Liver (tissue), 9 donors: Measurements from ENCODE around the gene QKI. TPM values are rescaled to one million over a fixed set of nuclear protein-coding genes. Genes with fewer than 3 reads are reported as not detected.

Experiments
- DNase-seq: peaks from one replicate; pipeline ENCODE4 v3.0.0-alpha.2; 2017; ENCODE audit warnings: low spot score
- H3K27ac ChIP-seq, 2 donors: one replicate each; pipeline ENCODE4 v1.7.0; 2013; ENCODE audit warnings: inconsistent platforms in 2 of 2, low read length in 2 of 2, control low read depth in 1 of 2, low read depth in 1 of 2, mild to moderate bottlenecking in 1 of 2
- H3K27me3 ChIP-seq, 4 donors: one replicate each; pipeline versions ENCODE4 v1.6.1 to v1.7.0; 2013; ENCODE audit warnings: low read length in 3 of 4, inconsistent platforms in 1 of 4, mild to moderate bottlenecking in 1 of 4, moderate library complexity in 1 of 4; ENCODE audit not compliant: control insufficient read depth in 4 of 4, insufficient read depth in 4 of 4
- H3K36me3 ChIP-seq, 4 donors: one replicate each; pipeline versions ENCODE4 v1.6.1 to v1.7.0; 2013; ENCODE audit warnings: low read length in 3 of 4, mild to moderate bottlenecking in 3 of 4, low read depth in 1 of 4, moderate library complexity in 1 of 4; ENCODE audit not compliant: control insufficient read depth in 4 of 4, insufficient read depth in 3 of 4
- H3K4me1 ChIP-seq, 4 donors: one replicate each; pipeline versions ENCODE4 v1.6.1 to v1.7.0; 2013; ENCODE audit warnings: low read length in 3 of 4, mild to moderate bottlenecking in 3 of 4, moderate library complexity in 1 of 4; ENCODE audit not compliant: control insufficient read depth in 4 of 4, insufficient read depth in 4 of 4
- H3K4me3 ChIP-seq, 3 donors: one replicate each; pipeline versions ENCODE4 v1.6.1 to v1.7.0; 2013; ENCODE audit warnings: low read length in 3 of 3, control low read depth in 1 of 3, low read depth in 1 of 3, mild to moderate bottlenecking in 1 of 3
- H3K9ac ChIP-seq, 2 donors: one replicate each; pipeline ENCODE4 v1.7.0; 2013; ENCODE audit warnings: low read length in 2 of 2, mild to moderate bottlenecking in 2 of 2, moderate library complexity in 2 of 2, control low read depth in 1 of 2, low read depth in 1 of 2
- H3K9me3 ChIP-seq, 4 donors: one replicate each; pipeline versions ENCODE4 v1.6.1 to v1.7.0; 2013; ENCODE audit warnings: low read length in 3 of 4; ENCODE audit not compliant: control insufficient read depth in 4 of 4
- FOXA1 ChIP-seq: IDR thresholded peaks from 2 replicates; pipeline ENCODE4 v1.6.1; 2016; ENCODE audit warnings: antibody characterized with exemption
- FOXA2 ChIP-seq: IDR thresholded peaks from 2 replicates; pipeline ENCODE4 v1.6.1; 2016; ENCODE audit warnings: antibody characterized with exemption
- GABPA ChIP-seq, 2 donors: IDR thresholded peaks in 1 of 2; conservative IDR thresholded peaks in 1 of 2; 2 replicates each; pipeline ENCODE4 v1.6.1; 2016; ENCODE audit warnings: antibody characterized with exemption in 2 of 2, mild to moderate bottlenecking in 1 of 2, moderate library complexity in 1 of 2
- HNF4A ChIP-seq, 2 donors: conservative IDR thresholded peaks; 2 replicates each; pipeline ENCODE4 v1.6.1; 2016; ENCODE audit warnings: antibody characterized with exemption in 2 of 2, mild to moderate bottlenecking in 2 of 2
- JUND ChIP-seq, 2 donors: IDR thresholded peaks; 2 replicates each; pipeline ENCODE4 v1.6.1; 2016; ENCODE audit warnings: antibody characterized with exemption in 2 of 2
- NR2F2 ChIP-seq: IDR thresholded peaks from 2 replicates; pipeline ENCODE4 v1.6.1; 2016; ENCODE audit warnings: antibody characterized with exemption
- RAD21 ChIP-seq, 2 donors: IDR thresholded peaks; 2 replicates each; pipeline ENCODE4 v1.6.1; 2016; ENCODE audit warnings: antibody characterized with exemption in 2 of 2, mild to moderate bottlenecking in 2 of 2
- RXRA ChIP-seq, 2 donors: IDR thresholded peaks; 2 replicates each; pipeline ENCODE4 v1.6.1; 2017 to 2018; ENCODE audit warnings: antibody characterized with exemption in 2 of 2, mild to moderate bottlenecking in 1 of 2
- SP1 ChIP-seq: IDR thresholded peaks from 2 replicates; pipeline ENCODE4 v1.6.1; 2018; ENCODE audit warnings: antibody characterized with exemption, mild to moderate bottlenecking
- TAF1 ChIP-seq: conservative IDR thresholded peaks from 2 replicates; pipeline ENCODE4 v1.6.1; 2016; ENCODE audit warnings: antibody characterized with exemption, mild to moderate bottlenecking
- YY1 ChIP-seq: IDR thresholded peaks from 2 replicates; pipeline ENCODE4 v1.6.1; 2016; ENCODE audit warnings: antibody characterized with exemption, mild to moderate bottlenecking
- WGBS: extraction: QIAGEN DNeasy Blood & Tissue Kit; methylation state at CpG from one replicate; pipeline ENCODE4 v1.1.7; 2013; 5-methylcytosine and 5-hydroxymethylcytosine counted together
- polyA plus RNA-seq, 2 donors: library from polyadenylated mRNA; stranded (reverse) in 1 of 2; unstranded in 1 of 2; fragments of 200-250 nt in 1 of 2; fragments of >200 nt in 1 of 2; fragmentation: Nextera tagmentation in 1 of 2; extraction: Ambion mirVana in 1 of 2; gene quantifications; one replicate each; pipeline versions ENCODE4 v1.2.1 to v1.2.3, GENCODE V29; 2013 to 2015
- total RNA-seq, 2 donors: library from RNA; depleted of rRNA; stranded (reverse); fragments of >200 nt; gene quantifications; one replicate each; pipeline ENCODE4 v1.2.3, GENCODE V29; 2014
- TF ChIP-seq, protein P1 (sequence below): IDR thresholded peaks from 2 replicates; pipeline ENCODE4 v1.6.1; 2016; ENCODE audit warnings: antibody characterized with exemption
- TF ChIP-seq, protein P2 (sequence below): fragments of 150-350 bp; IDR thresholded peaks from 2 replicates; pipeline ENCODE4 v1.5.1; 2017; ENCODE audit warnings: improper control_type of control experiment, low read depth, low read length; ENCODE audit not compliant: missing input control
- TF ChIP-seq, protein P3 (sequence below): IDR thresholded peaks from 2 replicates; pipeline ENCODE4 v1.6.1; 2016; ENCODE audit warnings: antibody characterized with exemption
- TF ChIP-seq, protein P4 (sequence below): IDR thresholded peaks from 2 replicates; pipeline ENCODE4 v1.6.1; 2016; ENCODE audit warnings: antibody characterized with exemption
- TF ChIP-seq, protein P5 (sequence below): IDR thresholded peaks from 2 replicates; pipeline ENCODE4 v1.6.1; 2016; ENCODE audit warnings: antibody characterized with exemption, mild to moderate bottlenecking
- donor health status: healthy.
- donor health status: healthy.
- donor health status: healthy.
- donor health status: healthy.
- donor health status: healthy.

Gene QKI
- total and polyA plus RNA-seq, 4 donors = 22.7 to 97.0 (median 56.3) TPM

DNA sequence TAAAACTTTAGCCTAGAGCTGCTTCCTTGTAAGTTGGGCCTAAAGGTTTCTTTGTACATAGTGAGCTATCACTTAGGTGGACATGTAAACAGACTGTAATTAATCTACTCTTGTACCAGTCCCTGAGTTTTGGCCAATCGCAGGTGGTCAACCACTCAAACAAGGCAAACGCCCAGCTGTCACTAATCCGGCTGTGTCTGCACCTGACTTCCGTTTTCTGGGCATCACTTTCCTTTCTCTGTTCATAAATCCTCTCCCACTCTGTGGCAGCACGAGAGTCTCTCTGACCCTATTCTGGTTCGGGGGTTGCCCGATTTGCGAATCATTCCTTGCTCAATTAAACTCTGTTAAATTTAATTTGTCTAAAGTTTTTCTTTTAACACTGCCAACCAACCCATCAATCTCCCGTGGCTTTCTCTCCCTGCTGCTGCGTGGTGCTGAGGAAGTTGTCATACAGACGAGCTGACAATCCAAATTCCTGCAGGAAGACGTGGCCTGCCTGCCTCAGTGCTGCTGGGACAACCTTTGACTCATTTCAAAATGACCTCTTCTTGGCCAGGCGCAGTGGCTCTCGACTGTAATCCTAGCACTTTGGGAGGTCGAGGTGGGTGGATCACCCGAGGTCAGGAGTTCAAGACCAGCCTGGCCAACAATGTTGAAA is 206.3 kb downstream of the QKI start:
- no peak for DNase-seq

DNA sequence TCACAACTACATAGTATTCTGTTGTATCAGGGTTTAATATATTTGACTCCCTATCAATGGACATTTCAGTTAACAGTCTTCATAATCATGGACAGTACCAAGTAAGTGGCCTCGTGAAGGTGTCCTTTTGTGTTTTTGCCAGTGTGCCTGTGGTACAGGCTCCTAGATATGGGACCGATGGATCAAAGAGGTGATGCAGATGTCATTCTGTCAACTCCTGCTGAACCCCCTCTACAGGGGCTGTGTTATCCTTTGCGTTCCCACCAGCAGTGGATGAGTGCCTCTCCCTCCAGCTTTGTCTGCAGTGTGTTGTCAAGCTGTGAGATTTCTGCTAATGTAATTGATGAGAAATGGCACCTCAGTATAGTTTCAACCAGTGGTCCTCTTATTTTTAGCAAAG is 210.7 kb downstream of the QKI start:
- H3K9me3 ChIP-seq = peaks cover 0 to 6% (median 3%) of the 10 kb centered on the region in 4 donors
- DNase-seq = no peak
- no peaks in the 10 kb centered on the region for H3K36me3 ChIP-seq
- H3K9ac ChIP-seq = no peak overlapping the region
- H3K27ac ChIP-seq = no peak overlapping the region
- H3K4me1 ChIP-seq = no peaks in the 10 kb centered on the region
- no peaks in the 10 kb centered on the region for H3K27me3 ChIP-seq
- no peak overlapping the region for H3K4me3 ChIP-seq
- WGBS = 86% methylated on average over 3 of the region's 3 CpGs
- no peak for TF ChIP-seq FOXA2
- no peak for TF ChIP-seq SP1
- TF ChIP-seq TAF1 = no peak
- TF ChIP-seq GABPA (IDR thresholded peaks at IDR 0.05 in 1 of 2, conservative IDR thresholded peaks at IDR 0.05 in 1 of 2) = no peak
- TF ChIP-seq HNF4A (conservative IDR thresholded peaks at IDR 0.05) = no peak
- TF ChIP-seq, protein P1, sequence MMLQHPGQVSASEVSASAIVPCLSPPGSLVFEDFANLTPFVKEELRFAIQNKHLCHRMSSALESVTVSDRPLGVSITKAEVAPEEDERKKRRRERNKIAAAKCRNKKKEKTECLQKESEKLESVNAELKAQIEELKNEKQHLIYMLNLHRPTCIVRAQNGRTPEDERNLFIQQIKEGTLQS = no peak
- TF ChIP-seq, protein P2, sequence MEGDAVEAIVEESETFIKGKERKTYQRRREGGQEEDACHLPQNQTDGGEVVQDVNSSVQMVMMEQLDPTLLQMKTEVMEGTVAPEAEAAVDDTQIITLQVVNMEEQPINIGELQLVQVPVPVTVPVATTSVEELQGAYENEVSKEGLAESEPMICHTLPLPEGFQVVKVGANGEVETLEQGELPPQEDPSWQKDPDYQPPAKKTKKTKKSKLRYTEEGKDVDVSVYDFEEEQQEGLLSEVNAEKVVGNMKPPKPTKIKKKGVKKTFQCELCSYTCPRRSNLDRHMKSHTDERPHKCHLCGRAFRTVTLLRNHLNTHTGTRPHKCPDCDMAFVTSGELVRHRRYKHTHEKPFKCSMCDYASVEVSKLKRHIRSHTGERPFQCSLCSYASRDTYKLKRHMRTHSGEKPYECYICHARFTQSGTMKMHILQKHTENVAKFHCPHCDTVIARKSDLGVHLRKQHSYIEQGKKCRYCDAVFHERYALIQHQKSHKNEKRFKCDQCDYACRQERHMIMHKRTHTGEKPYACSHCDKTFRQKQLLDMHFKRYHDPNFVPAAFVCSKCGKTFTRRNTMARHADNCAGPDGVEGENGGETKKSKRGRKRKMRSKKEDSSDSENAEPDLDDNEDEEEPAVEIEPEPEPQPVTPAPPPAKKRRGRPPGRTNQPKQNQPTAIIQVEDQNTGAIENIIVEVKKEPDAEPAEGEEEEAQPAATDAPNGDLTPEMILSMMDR = no peak
- TF ChIP-seq, protein P3, sequence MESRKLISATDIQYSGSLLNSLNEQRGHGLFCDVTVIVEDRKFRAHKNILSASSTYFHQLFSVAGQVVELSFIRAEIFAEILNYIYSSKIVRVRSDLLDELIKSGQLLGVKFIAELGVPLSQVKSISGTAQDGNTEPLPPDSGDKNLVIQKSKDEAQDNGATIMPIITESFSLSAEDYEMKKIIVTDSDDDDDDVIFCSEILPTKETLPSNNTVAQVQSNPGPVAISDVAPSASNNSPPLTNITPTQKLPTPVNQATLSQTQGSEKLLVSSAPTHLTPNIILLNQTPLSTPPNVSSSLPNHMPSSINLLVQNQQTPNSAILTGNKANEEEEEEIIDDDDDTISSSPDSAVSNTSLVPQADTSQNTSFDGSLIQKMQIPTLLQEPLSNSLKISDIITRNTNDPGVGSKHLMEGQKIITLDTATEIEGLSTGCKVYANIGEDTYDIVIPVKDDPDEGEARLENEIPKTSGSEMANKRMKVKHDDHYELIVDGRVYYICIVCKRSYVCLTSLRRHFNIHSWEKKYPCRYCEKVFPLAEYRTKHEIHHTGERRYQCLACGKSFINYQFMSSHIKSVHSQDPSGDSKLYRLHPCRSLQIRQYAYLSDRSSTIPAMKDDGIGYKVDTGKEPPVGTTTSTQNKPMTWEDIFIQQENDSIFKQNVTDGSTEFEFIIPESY = no peak

More for the DNA sequence above, 206.3 kb downstream of the QKI start:
- WGBS = 86% methylated on average over 16 of the region's 16 CpGs
- no peaks in the 10 kb centered on the region for H3K36me3 ChIP-seq
- H3K27ac ChIP-seq = no peak overlapping the region
- TF ChIP-seq FOXA1 (no peak), FOXA2 (no peak), HNF4A (conservative IDR thresholded peaks at IDR 0.05) (no peak), YY1 (no peak), TAF1 (no peak), RXRA (IDR thresholded peaks at IDR 0.05) (no peak), NR2F2 (no peak), JUND (IDR thresholded peaks at IDR 0.05) (no peak), GABPA (IDR thresholded peaks at IDR 0.05 in 1 of 2, conservative IDR thresholded peaks at IDR 0.05 in 1 of 2) (no peak), SP1 (no peak), RAD21 (IDR thresholded peaks at IDR 0.05) (no peak)
- TF ChIP-seq, protein P4, sequence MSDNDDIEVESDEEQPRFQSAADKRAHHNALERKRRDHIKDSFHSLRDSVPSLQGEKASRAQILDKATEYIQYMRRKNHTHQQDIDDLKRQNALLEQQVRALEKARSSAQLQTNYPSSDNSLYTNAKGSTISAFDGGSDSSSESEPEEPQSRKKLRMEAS = no peak
- TF ChIP-seq, protein P5, sequence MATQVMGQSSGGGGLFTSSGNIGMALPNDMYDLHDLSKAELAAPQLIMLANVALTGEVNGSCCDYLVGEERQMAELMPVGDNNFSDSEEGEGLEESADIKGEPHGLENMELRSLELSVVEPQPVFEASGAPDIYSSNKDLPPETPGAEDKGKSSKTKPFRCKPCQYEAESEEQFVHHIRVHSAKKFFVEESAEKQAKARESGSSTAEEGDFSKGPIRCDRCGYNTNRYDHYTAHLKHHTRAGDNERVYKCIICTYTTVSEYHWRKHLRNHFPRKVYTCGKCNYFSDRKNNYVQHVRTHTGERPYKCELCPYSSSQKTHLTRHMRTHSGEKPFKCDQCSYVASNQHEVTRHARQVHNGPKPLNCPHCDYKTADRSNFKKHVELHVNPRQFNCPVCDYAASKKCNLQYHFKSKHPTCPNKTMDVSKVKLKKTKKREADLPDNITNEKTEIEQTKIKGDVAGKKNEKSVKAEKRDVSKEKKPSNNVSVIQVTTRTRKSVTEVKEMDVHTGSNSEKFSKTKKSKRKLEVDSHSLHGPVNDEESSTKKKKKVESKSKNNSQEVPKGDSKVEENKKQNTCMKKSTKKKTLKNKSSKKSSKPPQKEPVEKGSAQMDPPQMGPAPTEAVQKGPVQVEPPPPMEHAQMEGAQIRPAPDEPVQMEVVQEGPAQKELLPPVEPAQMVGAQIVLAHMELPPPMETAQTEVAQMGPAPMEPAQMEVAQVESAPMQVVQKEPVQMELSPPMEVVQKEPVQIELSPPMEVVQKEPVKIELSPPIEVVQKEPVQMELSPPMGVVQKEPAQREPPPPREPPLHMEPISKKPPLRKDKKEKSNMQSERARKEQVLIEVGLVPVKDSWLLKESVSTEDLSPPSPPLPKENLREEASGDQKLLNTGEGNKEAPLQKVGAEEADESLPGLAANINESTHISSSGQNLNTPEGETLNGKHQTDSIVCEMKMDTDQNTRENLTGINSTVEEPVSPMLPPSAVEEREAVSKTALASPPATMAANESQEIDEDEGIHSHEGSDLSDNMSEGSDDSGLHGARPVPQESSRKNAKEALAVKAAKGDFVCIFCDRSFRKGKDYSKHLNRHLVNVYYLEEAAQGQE = no peak
- TF ChIP-seq, protein P3 = no peak
- TF ChIP-seq, protein P2 = no peak
- H3K27me3 ChIP-seq = no peaks in the 10 kb centered on the region
- no peak overlapping the region for H3K4me3 ChIP-seq
- no peaks in the 10 kb centered on the region for H3K4me1 ChIP-seq
- no peak overlapping the region for H3K9ac ChIP-seq
- H3K9me3 ChIP-seq = no peaks in the 10 kb centered on the region
